IgD-negative memory B cell (primary cell): Measurements from ENCODE around the gene TADA3. TPM values are rescaled to one million over a fixed set of nuclear protein-coding genes. Genes with fewer than 3 reads are reported as not detected.
A peak's percentile ranks its signal among the peaks of the same experiment; 100 is the strongest.

Experiments used
- H3K27ac Mint-ChIP-seq, 3 donors: one replicate each; pipeline ENCODE4 v1.8.0; 2020 to 2022; ENCODE audit warnings: mild to moderate bottlenecking in 3 of 3, mixed read lengths in 3 of 3, moderate library complexity in 1 of 3
- H3K27me3 Mint-ChIP-seq: one replicate; pipeline ENCODE4 v1.8.0; 2021; ENCODE audit warnings: mixed read lengths
- H3K36me3 Mint-ChIP-seq: one replicate; pipeline ENCODE4 v1.8.0; 2020; ENCODE audit warnings: mild to moderate bottlenecking, mixed read lengths
- H3K4me1 Mint-ChIP-seq, 3 donors: one replicate each; pipeline ENCODE4 v1.8.0; 2020 to 2022; ENCODE audit warnings: mixed read lengths in 3 of 3, mild to moderate bottlenecking in 1 of 3
- H3K4me3 Mint-ChIP-seq, 4 donors: one replicate each; pipeline ENCODE4 v1.8.0; 2020 to 2022; ENCODE audit warnings: mild to moderate bottlenecking in 4 of 4, mixed read lengths in 4 of 4, moderate library complexity in 3 of 4
- H3K9me3 Mint-ChIP-seq, 3 donors: one replicate each; pipeline ENCODE4 v1.8.0; 2020 to 2021; ENCODE audit warnings: mixed read lengths in 3 of 3, mild to moderate bottlenecking in 1 of 3
- polyA plus RNA-seq: library from polyadenylated mRNA; unstranded; fragments of 300-500 nt; fragmentation: Illumina TruSeq; gene quantifications from one replicate; pipeline ENCODE4 v1.2.3, GENCODE V29; 2021

Gene TADA3
- polyA plus RNA-seq, 1 donor from 2014 or later = 52.6 TPM

DNA sequence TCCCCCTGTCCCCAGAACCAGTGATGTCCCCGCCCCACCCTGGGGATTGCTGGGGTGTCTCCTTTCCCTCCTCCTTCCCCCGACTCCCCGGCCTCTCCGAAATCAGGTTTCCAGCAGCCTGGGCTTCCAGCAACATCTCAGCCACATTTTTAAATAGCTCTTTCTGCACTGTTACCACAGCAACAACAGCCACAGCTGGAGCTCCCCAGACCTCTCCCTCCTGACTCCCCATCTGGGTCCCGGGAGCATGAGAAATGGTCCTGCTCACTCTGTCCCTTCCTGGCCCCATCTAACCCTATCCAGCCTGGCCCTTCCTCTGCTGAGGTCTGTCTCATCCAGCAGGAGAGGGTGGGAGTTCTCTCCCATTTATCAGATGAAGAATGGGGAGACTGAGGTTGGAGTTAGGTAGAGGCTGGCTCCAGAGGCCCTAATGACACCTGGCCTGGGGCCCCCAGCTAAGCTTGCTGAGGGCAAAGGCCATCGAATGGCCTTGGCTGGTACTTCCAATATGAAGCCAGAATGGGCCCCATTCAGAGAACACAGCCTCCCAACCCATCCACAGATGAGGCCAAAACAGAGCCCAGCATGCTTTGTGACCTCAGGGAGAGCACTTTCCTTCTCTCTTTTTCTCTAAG lies 24.0 kb downstream of the TADA3 start:
- Mint-ChIP-seq H3K4me1 (peaks cover 8 to 11% (median 9%) of the 10 kb centered on the region in 3 donors), H3K9me3 (no peaks in the 10 kb centered on the region), H3K36me3 (peaks cover 2% of the 10 kb centered on the region), H3K27me3 (peaks cover 8% of the 10 kb centered on the region), H3K4me3 (no peak overlapping the region), H3K27ac (no peak overlapping the region)

DNA sequence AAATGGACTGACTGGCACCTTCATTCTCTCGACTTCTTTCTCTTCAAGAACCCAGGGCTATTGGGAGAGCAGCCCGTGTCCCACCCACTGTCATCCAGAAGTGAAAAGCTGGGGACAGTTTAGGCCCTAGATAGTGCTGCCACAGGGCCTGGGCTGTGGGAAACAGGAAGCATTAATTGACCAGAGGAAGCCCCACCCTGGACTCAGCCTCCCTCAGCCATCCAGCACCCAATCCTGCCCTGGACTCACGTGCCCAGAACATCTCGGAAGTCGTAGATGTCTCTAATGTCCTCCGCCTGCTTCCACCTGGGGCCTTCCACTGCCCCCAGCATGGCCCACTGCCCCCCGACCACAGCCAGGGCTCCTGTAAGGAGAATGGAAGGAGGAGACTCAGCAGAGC lies 24.9 kb downstream of the TADA3 start:
- H3K27ac Mint-ChIP-seq = no peak overlapping the region
- H3K4me3 Mint-ChIP-seq = peak overlapping the region in 1 of 4 donors; percentile 20
- H3K4me1 Mint-ChIP-seq = peaks cover 8 to 10% (median 9%) of the 10 kb centered on the region in 3 donors
- H3K36me3 Mint-ChIP-seq = peaks cover 2% of the 10 kb centered on the region
- peaks cover 8% of the 10 kb centered on the region for H3K27me3 Mint-ChIP-seq
- H3K9me3 Mint-ChIP-seq = no peaks in the 10 kb centered on the region

DNA sequence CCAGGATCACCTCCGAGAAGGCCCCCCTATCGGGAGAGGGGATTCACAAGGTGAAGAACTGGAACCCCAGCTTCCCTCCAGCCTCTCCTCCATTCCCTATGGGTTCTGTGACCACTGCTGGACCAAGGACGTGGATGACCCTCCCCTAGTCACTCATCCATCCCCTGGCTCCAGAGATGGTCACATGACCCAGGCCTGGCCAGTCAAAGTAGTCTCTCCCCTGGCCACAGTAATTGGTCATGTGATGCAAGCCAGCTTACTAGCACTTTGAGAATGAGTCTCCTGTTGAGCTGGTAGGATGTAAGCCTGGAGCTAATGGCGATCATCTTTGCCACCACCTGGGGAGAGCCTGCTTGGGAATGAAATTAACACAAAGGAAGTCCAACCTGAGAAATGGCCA lies 26.4 kb downstream of the TADA3 start:
- Mint-ChIP-seq H3K4me1 (peaks cover 7 to 9% (median 8%) of the 10 kb centered on the region in 3 donors), H3K4me3 (no peak overlapping the region), H3K27me3 (peaks cover 6% of the 10 kb centered on the region), H3K27ac (no peak overlapping the region), H3K36me3 (peaks cover 2% of the 10 kb centered on the region), H3K9me3 (no peaks in the 10 kb centered on the region)

- Mint-ChIP-seq H3K4me3 (no peak overlapping the region), H3K27me3 (no peaks in the 10 kb centered on the region), H3K27ac (peak overlapping the region in 1 of 3 donors; percentile 43), H3K36me3 (peaks cover 5% of the 10 kb centered on the region), H3K4me1 (peaks cover 3 to 7% (median 5%) of the 10 kb centered on the region in 3 donors), H3K9me3 (no peaks in the 10 kb centered on the region)
These were observed 29.4 kb downstream of the TADA3 start for GRCh38 chr3:9762871-9763270.

- Mint-ChIP-seq H3K4me3 (no peak overlapping the region), H3K4me1 (peaks cover 0 to 3% (median under 1%) of the 10 kb centered on the region in 3 donors), H3K9me3 (no peaks in the 10 kb centered on the region), H3K27ac (no peak overlapping the region), H3K36me3 (peaks cover 5% of the 10 kb centered on the region), H3K27me3 (no peaks in the 10 kb centered on the region)
These were observed 30.4 kb downstream of the TADA3 start for GRCh38 chr3:9761919-9762318.

GRCh38 chr3:9760779-9761505 lies 31.3 kb downstream of the TADA3 start:
- Mint-ChIP-seq H3K36me3 (peaks cover 5% of the 10 kb centered on the region), H3K4me3 (peak overlapping the region in 1 of 4 donors; percentile 2), H3K27me3 (no peaks in the 10 kb centered on the region), H3K4me1 (peaks cover 0 to 3% (median 0%) of the 10 kb centered on the region in 3 donors), H3K9me3 (no peaks in the 10 kb centered on the region), H3K27ac (no peak overlapping the region)

DNA sequence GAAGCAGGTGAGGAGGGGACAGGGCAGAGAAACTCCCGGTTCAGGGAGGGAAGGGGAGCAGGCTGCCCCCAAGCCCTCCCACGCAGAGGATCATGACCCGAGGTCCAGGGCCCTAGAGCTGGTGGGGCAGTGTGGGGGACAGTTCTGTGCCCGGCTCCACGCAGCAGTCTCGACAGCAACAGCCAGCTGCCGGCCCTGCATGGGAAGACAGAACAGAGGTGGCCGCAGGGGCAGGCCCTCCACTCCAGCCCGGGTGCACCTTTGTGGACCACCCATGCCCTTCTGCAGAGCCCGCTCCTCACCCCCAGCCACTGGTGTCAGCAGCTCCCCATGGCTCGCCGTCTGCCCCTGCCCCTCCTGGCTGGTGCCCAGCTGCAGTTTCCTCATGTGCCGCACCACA lies 34.8 kb downstream of the TADA3 start:
- Mint-ChIP-seq H3K27me3 (no peaks in the 10 kb centered on the region), H3K4me3 (no peak overlapping the region), H3K27ac (no peak overlapping the region), H3K36me3 (peaks cover 9% of the 10 kb centered on the region), H3K9me3 (no peaks in the 10 kb centered on the region), H3K4me1 (peaks cover 5 to 10% (median 8%) of the 10 kb centered on the region in 3 donors)

- Mint-ChIP-seq H3K27me3 (no peaks in the 10 kb centered on the region), H3K4me3 (no peak overlapping the region), H3K27ac (no peak overlapping the region), H3K36me3 (peaks cover 7% of the 10 kb centered on the region), H3K9me3 (no peaks in the 10 kb centered on the region), H3K4me1 (peaks cover 26 to 31% (median 29%) of the 10 kb centered on the region in 3 donors)
These were observed 37.6 kb downstream of the TADA3 start for GRCh38 chr3:9754678-9755077.

GRCh38 chr3:9750556-9751411 lies 41.5 kb downstream of the TADA3 start:
- Mint-ChIP-seq H3K4me1 (peaks cover 31 to 34% (median 33%) of the 10 kb centered on the region in 3 donors), H3K36me3 (peaks cover 5% of the 10 kb centered on the region), H3K27me3 (no peaks in the 10 kb centered on the region)

GRCh38 chr3:9749645-9750555 lies 42.4 kb downstream of the TADA3 start, which contains the start of gene OGG1:
OGG1 (plus strand) TSS chr3:9749952; CDS start chr3:9750287, 335 bp downstream.
- Mint-ChIP-seq H3K9me3 (no peaks in the 10 kb centered on the region), H3K27ac (peak within 1 kb of the TSS; percentile 93 to 98 (median 94)), H3K4me1 (peaks cover 31 to 34% (median 33%) of the 10 kb centered on the region in 3 donors)

More at GRCh38 chr3:9750556-9751411, 41.5 kb downstream of the TADA3 start:
- Mint-ChIP-seq H3K4me3 (peak overlapping the region; percentile 90 to 99 (median 96)), H3K9me3 (no peaks in the 10 kb centered on the region), H3K27ac (peak overlapping the region; percentile 93 to 98 (median 94))

GRCh38 chr3:9749296-9749644 lies 43.0 kb downstream of the TADA3 start:
- Mint-ChIP-seq H3K36me3 (peaks cover 4% of the 10 kb centered on the region), H3K27ac (peak overlapping the region; percentile 93 to 98 (median 94)), H3K4me1 (peaks cover 30 to 31% (median 31%) of the 10 kb centered on the region in 3 donors), H3K27me3 (no peaks in the 10 kb centered on the region), H3K4me3 (peak overlapping the region; percentile 90 to 99 (median 96)), H3K9me3 (no peaks in the 10 kb centered on the region)

More at GRCh38 chr3:9749645-9750555, 42.4 kb downstream of the TADA3 start, which contains the start of gene OGG1:
- Mint-ChIP-seq H3K4me3 (peak within 1 kb of the TSS; percentile 90 to 99 (median 96)), H3K27me3 (no peaks in the 10 kb centered on the region), H3K36me3 (peaks cover 5% of the 10 kb centered on the region)

- Mint-ChIP-seq H3K27me3 (no peaks in the 10 kb centered on the region), H3K27ac (peak overlapping the region in 1 of 3 donors; percentile 93), H3K4me1 (peaks cover 27 to 31% (median 29%) of the 10 kb centered on the region in 3 donors), H3K4me3 (peak overlapping the region in 2 of 4 donors; percentile 10 to 38), H3K9me3 (no peaks in the 10 kb centered on the region), H3K36me3 (peaks cover 3% of the 10 kb centered on the region)
These were observed 44.2 kb downstream of the TADA3 start for GRCh38 chr3:9748031-9748430.

DNA sequence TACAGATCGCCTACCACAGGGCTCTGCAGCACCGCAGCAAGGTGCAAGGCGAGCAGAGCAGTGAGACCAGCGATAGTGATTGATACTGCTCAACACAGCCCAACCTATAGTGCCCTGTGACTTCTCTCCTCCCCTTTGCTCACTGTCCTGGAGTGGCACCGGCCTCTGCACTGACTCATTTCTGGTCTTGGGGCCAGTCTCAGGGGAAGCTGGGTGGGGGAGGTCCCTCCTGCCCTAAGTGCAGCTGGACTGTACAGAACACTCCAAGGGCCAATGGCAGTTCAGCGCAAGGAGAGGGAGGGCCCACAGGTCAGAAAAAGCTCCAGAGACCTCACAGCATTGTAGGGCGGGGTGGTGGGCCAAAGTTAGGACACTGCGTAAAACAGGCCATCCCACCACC lies 45.0 kb downstream of the TADA3 start:
- Mint-ChIP-seq H3K9me3 (no peaks in the 10 kb centered on the region), H3K4me3 (peak overlapping the region in 2 of 4 donors; percentile 28 to 49), H3K27me3 (no peaks in the 10 kb centered on the region), H3K36me3 (peaks cover 1% of the 10 kb centered on the region), H3K27ac (no peak overlapping the region), H3K4me1 (peaks cover 22 to 28% (median 25%) of the 10 kb centered on the region in 3 donors)

DNA sequence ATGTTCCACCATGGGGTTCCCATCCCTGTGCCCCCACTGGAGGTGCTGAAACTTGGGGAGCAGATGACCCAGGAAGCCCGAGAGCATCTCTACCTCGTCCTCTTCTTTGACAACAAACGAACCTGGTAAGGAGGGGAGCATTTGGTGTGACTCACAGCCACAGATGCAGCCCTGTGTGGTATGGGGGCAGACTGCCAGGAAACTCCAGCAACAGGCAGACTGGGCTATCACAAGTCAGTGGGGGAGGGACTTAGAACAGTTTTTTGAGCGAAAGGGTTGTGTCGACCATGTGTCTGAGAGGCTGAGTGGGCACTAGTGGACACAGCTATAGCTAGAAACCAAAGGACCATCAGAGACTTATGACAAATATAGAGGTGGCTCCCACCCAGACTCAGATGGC lies 45.9 kb downstream of the TADA3 start:
- H3K36me3 Mint-ChIP-seq = peaks cover 1% of the 10 kb centered on the region
- peaks cover 13 to 18% (median 16%) of the 10 kb centered on the region in 3 donors for H3K4me1 Mint-ChIP-seq
- H3K27me3 Mint-ChIP-seq = no peaks in the 10 kb centered on the region
- peak overlapping the region in 1 of 4 donors; percentile 49 for H3K4me3 Mint-ChIP-seq
- H3K9me3 Mint-ChIP-seq = no peaks in the 10 kb centered on the region
- no peak overlapping the region for H3K27ac Mint-ChIP-seq
